HG03469 (cell line): ENCODE measurements around the gene RASSF5.

Source experiments
- ATAC-seq: cut with Tn5 transposase; IDR thresholded peaks from one replicate; pipeline ENCODE4 v1.9.1; 2021; ENCODE audit warnings: mild to moderate bottlenecking, moderate library complexity, moderate number of reproducible peaks; ENCODE audit not compliant: unreplicated experiment

The RASSF5 gene

DNA sequence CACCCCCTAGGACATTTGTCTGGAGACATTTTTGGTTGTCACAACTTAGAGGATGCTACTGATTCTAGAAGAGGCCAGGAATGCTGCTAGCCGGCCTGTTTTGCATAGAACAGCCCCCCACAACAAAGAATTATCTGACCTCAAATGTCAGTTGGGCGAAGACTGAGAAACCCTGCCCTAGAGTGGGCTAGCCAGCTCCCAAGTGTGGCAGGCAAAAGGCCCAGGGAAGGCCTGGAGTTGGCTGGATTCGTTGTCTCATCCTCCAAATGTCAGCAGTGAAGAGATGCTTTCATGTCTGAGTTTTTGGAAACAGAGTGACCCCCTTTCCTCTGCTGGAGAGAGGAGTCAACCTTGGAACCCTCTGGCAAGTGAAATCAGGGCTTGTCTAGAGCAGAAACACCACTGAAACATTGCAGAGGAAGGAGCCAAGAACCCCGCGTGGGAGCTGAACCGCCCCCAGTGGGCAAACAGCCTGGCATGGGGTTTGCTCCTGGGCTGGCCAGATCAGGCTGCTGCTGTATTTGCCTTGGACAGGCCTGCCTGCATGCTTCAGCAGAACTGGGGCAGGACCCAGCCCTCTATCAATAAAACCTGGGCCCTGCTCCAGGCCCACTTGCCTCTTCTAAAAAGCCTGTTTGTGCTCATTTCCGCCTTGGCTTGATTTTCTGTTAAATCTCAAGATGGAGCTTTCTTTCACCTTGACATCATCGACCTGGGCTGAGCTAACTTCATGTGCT, 32.9 kb downstream of the RASSF5 start:
- ATAC-seq, result no peak

- ATAC-seq, result no peak
These were observed 34.0 kb downstream of the RASSF5 start for GRCh38 chr1:206541236-206541833.

DNA sequence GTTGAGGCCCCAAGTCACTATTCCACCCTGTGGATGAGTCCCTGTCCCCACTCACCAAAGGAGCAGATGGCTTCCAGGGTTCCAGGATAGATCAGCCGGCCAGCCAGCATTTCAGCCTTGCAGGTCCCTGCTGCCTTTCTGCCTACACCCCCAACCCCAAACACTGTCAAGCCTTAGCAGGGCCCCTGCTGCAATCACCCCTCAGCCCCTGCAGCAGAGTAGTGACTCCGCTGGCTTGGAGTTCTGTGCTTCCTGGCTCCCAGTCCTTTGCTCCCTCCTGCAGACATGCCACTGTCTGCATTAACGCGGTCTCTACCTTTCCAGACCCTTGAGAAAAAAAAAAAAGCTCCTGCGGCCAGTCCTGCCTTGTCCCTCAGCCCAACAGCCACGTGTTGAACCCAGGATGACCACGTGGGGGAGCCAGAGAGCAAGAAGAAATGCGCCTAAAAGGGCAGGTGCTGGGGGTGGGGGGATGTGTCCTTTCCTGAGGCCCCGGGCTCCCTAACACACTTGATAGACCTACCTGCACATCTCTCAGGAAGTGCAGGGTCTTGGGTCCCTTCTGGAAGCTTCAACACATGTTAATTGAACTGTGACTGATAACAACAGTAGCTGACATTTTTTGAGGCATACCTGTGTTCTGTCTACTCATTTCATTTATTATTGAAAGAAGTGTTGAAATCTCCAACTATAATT, 37.4 kb downstream of the RASSF5 start:
- ATAC-seq, result no peak

DNA sequence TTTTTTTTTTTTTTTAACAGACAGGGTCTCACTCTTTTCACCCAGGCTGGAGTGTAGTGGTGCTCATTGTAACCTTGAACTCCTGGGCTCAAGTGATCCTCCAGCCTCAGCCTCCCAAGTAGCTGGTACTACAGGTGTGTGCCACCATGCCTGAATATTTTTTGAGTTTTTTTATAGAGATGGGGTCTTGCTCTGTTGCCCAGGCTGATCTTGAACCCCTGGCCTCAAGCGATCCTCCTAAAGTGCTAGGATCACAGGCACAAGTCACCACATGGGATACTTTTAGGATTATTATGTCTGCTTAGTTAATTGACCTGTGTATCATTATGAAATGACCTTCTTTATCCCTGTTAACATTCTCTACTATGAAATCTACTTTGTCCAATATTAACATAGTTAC, 38.0 kb downstream of the RASSF5 start:
- ATAC-seq, result no peak

DNA sequence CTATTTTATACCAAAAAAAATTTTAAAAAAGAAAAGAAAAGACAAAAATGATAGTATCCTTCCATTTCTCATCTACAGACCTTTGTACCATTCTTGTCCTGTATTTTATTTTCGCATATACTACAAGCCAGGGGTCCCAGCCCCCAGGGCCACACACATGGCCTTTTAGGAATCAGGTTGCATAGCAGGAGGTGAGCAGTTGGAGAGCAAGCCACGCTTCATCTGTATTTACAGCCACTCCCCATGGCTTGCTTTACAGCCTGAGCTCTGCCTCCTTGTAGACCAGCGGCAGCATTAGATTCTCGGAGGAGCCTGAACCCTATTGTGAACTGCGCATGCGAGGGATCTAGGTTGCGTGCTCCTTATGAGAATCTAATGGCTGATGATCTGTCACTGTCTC, 39.8 kb downstream of the RASSF5 start:
- ATAC-seq, result no peak

GRCh38 chr1:206550446-206550845, 43.1 kb downstream of the RASSF5 start:
- ATAC-seq, result no peak

GRCh38 chr1:206551296-206551985, 44.1 kb downstream of the RASSF5 start:
- ATAC-seq, result no peak

GRCh38 chr1:206551986-206552326, 44.6 kb downstream of the RASSF5 start:
- no peak for ATAC-seq

- no peak for ATAC-seq
These were observed 46.9 kb downstream of the RASSF5 start for GRCh38 chr1:206554211-206554610.

DNA sequence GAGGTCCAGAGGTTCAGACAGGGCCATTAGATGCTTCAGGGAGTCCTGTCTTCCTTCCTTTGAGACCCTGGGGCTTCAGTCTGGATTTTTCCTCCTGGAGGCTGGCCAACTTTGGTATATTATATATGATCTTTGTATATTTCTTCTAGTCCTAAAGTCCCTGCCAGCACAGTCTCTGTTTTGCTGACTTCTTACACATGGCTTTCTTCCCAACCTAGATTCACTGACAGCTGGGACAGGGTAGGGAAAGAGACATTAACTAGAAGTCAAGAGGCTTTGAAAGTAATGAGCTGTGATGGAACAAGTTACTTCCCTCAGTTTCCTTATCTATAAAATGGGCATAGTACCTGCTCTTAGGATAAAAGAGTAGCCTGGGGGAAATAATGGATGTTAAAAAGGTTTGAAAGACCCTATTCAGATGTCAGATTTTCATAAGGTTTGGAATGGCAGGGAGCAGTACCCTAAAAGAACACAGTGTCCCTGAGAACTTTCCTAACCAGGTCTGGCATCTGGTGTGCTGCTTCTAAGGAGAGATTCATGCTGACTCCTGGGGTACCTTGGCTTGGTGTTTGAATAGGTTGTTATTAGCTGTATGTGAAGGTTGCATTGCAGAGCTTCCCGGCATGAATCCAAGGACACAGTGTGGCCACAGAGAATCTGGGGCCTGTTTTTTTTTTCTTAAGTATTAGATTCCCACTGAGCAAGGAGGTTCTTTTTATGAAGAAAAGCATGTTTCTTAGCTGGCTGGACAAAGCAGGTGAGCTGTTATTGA, 47.6 kb downstream of the RASSF5 start:
- no peak for ATAC-seq

- no peak for ATAC-seq
These were observed 48.2 kb downstream of the RASSF5 start for GRCh38 chr1:206555473-206555935.

GRCh38 chr1:206556047-206556749, 48.9 kb downstream of the RASSF5 start:
- no peak for ATAC-seq

GRCh38 chr1:206556750-206557635, 49.7 kb downstream of the RASSF5 start:
- ATAC-seq, result no peak

DNA sequence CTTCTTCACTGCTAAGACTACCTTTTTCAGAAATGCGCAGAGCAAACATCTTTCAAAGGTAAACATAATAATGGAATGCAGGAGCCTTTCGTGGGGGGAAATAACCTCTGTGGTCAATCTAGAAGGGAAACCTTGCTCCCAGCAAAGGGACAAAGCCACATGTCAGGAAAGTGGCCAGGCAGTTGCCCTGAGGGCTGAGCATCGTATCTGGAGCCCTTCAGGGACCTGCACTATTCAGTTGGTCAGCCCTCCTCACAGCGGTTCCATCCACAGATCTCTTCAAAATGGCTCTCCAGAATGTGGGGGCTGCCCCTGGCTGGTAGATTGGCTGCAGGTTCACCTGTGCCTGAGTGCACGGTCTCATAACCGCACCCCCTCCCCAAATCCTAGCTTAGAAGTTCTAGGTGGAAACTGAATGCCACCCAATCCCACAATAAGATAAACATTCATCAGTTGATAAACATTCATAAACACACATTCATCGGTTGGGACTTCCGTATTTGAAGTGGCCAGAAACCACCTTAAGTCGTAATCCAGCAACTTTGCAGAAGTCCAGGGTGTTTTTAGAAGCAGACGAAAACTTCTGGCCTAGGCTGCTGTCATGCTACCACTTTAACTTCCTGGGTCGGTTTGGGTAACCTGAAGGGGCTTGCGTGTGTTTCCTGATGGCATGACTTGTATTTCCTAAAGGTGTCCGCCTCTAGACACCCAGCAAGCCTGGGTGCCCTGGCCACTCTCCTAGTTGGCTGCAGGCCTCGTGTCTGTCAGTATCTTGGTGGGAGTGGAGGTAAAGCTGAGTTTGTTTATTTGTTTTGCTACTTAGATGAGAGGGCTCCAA, 50.5 kb downstream of the RASSF5 start:
- ATAC-seq, result no peak

- no peak for ATAC-seq
These were observed 51.7 kb downstream of the RASSF5 start for GRCh38 chr1:206558794-206559671.

DNA sequence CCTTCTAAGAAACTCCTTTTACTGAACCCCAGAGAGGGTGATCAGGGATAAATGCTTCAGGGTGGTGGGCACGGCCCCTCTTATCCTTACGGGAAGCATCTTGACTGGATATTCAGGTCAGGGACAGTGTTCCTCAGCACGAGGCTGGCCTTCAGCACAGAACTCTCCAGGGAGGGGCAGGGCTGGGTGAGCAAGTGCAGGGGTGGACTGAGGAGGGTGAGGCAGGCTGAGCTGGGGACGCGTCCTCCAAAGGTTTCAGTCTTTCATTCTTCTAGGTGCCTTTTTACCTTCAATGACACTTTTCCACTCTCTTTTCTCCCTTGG, 52.3 kb downstream of the RASSF5 start:
- no peak for ATAC-seq

- no peak for ATAC-seq
These were observed 52.8 kb downstream of the RASSF5 start for GRCh38 chr1:206560007-206560716.
